Stimulated activated effector memory CD8-positive, alpha-beta T cell treated with anti-CD3 and anti-CD28 coated beads, Interleukin-12 subunit alpha, Interleukin-12 subunit beta, amount 100 ng/mL, for 72 hours (primary cell): Measurements from ENCODE around the gene CARD9.

Experiments used
- ATAC-seq: fragments of 150-1000 bp; cut with Tn5 transposase; 2 replicates; pipeline ENCODE4 v1.10.0; 2021
- DNase-seq, 2 donors: peaks; one replicate each; pipeline ENCODE4 v3.0.0; 2021 to 2022; ENCODE audit warnings: low spot score in 2 of 2
- H3K27ac Mint-ChIP-seq: one replicate; pipeline ENCODE4 v1.8.0; 2022; ENCODE audit warnings: mild to moderate bottlenecking, mixed read lengths
- H3K36me3 Mint-ChIP-seq: one replicate; pipeline ENCODE4 v1.8.0; 2022; ENCODE audit warnings: mild to moderate bottlenecking, mixed read lengths
- H3K4me1 Mint-ChIP-seq: one replicate; pipeline ENCODE4 v1.8.0; 2022; ENCODE audit warnings: mixed read lengths
- H3K4me3 Mint-ChIP-seq: one replicate; pipeline ENCODE4 v1.8.0; 2022; ENCODE audit warnings: mild to moderate bottlenecking, mixed read lengths
- H3K9me3 Mint-ChIP-seq: one replicate; pipeline ENCODE4 v1.8.0; 2022; ENCODE audit warnings: mixed read lengths

Gene CARD9

DNA sequence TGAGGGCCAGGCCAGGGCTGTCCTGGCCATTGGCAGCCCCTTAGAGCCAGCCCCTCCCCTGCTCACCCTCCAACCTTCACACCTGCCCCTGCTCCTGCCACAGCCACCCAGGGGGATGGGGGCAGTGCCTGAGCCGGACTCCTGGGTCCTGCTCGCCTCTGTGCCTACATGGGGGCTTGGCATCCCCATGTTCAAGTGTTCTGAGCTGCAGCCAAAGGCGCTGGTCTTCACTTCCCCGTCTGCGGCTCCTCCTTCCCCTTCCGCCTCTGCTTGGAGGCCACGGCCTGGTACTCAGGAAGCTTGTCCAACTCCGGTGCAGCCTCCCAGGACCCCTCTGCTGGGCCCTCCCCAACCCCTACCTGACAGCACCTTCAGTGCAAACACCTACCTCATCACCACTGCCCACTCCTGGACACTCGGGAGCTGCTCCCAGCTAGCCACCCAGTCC, 7.7 kb downstream of the CARD9 start:
- Mint-ChIP-seq H3K4me1 (peaks cover 9% of the 10 kb centered on the region), H3K36me3 (peaks cover 8% of the 10 kb centered on the region), H3K9me3 (no peaks in the 10 kb centered on the region), H3K4me3 (no peak overlapping the region), H3K27ac (peak overlapping the region; percentile 10)
- ATAC-seq (no peak), DNase-seq (no peak)

DNA sequence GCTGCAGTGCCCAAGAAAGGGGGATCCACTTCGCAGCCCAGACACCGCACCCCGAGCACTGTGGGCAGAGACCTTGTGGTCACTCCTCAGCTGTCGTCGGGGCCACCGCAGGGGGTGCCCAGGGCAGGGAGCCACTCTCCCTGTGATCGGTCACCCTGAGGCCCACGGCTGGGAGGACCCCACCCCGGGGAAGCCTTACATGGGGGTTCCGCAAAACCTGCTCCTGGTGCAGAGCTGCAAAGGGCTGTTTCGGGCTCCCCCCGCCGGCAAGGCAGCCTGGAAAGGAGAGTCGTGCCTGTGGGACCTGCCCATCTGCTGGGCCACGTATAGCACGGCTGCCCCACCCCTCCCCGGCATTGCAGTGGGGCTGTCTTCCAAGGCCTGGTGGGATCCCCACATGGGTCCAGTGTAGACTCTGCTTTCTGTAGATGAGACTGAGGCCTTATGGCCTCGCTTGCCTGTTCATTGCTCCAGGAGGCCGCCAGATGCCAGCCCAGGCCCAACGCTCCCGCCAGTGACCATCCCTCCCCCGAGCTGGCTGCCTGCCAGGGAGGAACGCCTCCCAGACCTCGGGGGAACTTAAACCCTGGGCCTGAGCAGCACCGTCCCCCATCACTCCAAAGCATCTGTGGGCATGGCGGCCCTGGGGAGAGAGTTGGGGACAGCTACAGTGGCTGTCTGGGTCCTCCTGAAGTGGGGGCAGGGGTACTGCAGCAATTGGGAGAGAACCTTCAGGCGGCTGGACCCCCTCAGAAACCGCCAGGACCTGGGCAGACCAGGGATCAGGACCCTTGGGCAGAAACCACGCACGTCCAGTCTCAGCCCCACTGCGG, 8.3 kb downstream of the CARD9 start:
- H3K4me3 Mint-ChIP-seq: peak overlapping the region; percentile 66
- no peak overlapping the region for H3K27ac Mint-ChIP-seq
- no peaks in the 10 kb centered on the region for H3K9me3 Mint-ChIP-seq
- ATAC-seq (no peak), DNase-seq (no peak)
- peaks cover 8% of the 10 kb centered on the region for H3K36me3 Mint-ChIP-seq
- peaks cover 9% of the 10 kb centered on the region for H3K4me1 Mint-ChIP-seq

DNA sequence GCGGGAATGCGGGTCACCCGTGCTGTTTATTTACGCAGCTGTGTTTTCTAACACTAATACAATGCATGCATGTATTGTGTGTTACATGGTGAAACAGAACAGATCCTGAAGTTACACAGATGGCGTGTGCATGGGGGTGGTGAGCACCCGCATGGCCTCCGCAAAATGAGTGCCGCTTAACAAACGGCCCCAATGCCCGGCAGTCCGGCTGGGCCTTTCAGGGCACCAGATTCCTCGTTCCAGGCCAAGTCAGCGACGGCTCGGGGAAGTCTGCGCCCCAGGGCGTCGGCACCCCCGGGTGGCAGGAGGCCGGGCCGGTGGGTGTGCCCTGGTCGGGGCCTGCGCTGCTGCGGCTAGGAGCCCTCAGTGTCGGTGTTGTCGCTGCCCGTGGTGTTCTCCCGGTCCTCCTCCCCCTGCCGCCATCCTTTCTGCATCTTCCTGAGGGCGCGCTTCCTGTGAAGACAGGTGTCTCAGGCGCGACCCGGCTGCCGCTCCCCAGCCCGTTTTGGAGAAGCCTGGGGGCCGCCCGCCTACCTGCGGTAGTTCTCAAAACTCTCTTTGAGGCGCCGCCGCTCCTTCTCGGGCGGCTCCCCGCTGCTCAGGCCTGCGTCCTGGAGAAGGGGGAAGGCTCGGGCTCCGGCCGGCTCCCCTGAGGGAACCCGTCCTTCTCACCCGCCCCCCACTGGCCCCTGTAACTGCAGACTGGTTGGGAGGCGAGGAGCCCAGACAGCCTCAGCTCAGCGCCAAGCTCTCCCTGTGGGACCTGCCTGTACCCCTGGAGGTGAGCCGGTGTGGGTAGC, 9.3 kb downstream of the CARD9 start:
- Mint-ChIP-seq H3K27ac (no peak overlapping the region), H3K9me3 (no peaks in the 10 kb centered on the region), H3K36me3 (peaks cover 8% of the 10 kb centered on the region), H3K4me1 (peaks cover 9% of the 10 kb centered on the region), H3K4me3 (peak overlapping the region; percentile 66)
- ATAC-seq (no peak), DNase-seq (no peak)

GRCh38 chr9:136363106-136363948, 10.1 kb downstream of the CARD9 start, which contains the start of gene DNLZ:
Gene DNLZ, minus strand, starts transcription at chr9:136363744. Its CDS starts 30 bp downstream, at chr9:136363714.
- Mint-ChIP-seq H3K36me3 (peaks cover 11% of the 10 kb centered on the region), H3K27ac (peak within 1 kb of the TSS; percentile 81), H3K4me1 (peaks cover 9% of the 10 kb centered on the region), H3K9me3 (no peaks in the 10 kb centered on the region), H3K4me3 (peak within 1 kb of the TSS; percentile 66)
- peak; percentile 84 for ATAC-seq
- DNase-seq: peak; percentile 89 to 97

DNA sequence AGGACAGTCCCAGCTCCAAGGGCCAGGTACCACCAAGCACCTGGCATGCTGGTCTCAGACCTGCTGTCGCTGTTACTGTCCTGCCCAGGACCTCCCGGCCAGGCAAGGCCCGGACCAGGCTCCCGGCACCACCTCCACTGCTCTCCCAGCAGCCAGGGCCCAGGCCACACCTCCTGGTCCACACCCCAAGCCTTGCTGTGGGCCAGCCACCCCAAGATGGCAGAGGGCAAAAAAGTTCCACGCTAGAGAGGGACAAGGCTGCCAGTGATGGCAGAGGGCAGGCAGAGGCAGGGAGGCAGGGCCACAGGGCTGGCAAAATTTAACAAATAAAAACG, 11.1 kb downstream of the CARD9 start:
- peaks cover 14% of the 10 kb centered on the region for H3K36me3 Mint-ChIP-seq
- no peak for DNase-seq
- peaks cover 9% of the 10 kb centered on the region for H3K4me1 Mint-ChIP-seq
- no peaks in the 10 kb centered on the region for H3K9me3 Mint-ChIP-seq
- ATAC-seq: no peak
- H3K4me3 Mint-ChIP-seq: peak overlapping the region; percentile 66
- peak overlapping the region; percentile 81 for H3K27ac Mint-ChIP-seq

- H3K4me1 Mint-ChIP-seq: peaks cover 9% of the 10 kb centered on the region
- DNase-seq: no peak
- H3K36me3 Mint-ChIP-seq: peaks cover 14% of the 10 kb centered on the region
- no peak for ATAC-seq
- no peak overlapping the region for H3K4me3 Mint-ChIP-seq
- peak overlapping the region; percentile 81 for H3K27ac Mint-ChIP-seq
- no peaks in the 10 kb centered on the region for H3K9me3 Mint-ChIP-seq
These were observed 11.6 kb downstream of the CARD9 start for GRCh38 chr9:136361754-136362449.

- H3K36me3 Mint-ChIP-seq: peaks cover 14% of the 10 kb centered on the region
- peak overlapping the region; percentile 81 for H3K27ac Mint-ChIP-seq
- ATAC-seq: no peak
- no peaks in the 10 kb centered on the region for H3K9me3 Mint-ChIP-seq
- H3K4me3 Mint-ChIP-seq: no peak overlapping the region
- no peak for DNase-seq
- peaks cover 9% of the 10 kb centered on the region for H3K4me1 Mint-ChIP-seq
These were observed 12.3 kb downstream of the CARD9 start for GRCh38 chr9:136361047-136361753.

DNA sequence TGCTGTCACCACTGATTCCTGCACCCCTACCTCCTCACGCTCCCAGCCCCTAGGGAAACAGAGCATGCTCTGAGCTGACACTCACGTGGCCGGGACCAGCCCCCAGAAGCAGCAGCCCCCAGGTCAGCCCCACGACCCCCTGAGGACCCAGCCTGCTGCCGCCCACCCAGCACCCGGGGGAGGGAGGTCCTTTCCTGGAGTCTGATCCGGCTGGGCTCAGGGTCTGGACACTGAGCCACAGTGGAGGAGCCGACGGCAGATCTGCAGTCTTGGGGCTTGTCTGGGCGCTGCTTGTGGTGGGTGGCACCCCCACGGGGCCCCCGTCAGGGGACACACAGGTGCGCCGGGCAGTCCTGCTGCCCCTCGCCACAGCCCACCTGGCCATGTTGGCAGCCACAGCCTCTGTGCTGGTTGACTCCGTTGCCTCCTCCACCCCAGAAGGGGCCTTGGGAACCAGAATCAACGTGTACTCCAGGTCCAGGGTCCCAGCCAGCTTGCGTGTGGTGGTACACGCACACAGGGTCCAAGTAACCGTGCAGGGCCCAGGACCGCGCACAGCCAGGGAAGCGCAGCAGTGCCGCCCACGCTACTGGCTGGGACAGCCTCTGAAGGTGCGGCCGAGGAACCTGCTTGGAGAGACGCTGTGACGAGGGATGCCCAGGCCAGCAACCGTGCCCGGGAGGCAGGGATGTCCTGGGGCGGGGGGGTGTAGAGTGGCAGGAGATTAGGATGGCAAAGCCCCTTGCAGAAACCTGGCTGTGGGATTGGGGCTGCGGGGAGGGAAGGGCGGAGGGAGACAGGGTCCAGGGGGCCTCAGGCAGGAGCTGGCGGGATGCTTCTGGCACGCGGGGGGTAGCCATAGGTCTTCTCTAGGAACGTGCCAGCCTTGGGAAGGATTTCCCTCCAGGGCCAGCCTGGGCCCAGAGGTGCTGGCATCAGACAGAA, 13.4 kb downstream of the CARD9 start:
- Mint-ChIP-seq H3K9me3 (no peaks in the 10 kb centered on the region), H3K4me3 (no peak overlapping the region), H3K27ac (no peak overlapping the region), H3K36me3 (peaks cover 14% of the 10 kb centered on the region), H3K4me1 (peaks cover 9% of the 10 kb centered on the region)
- ATAC-seq (no peak), DNase-seq (no peak)

DNA sequence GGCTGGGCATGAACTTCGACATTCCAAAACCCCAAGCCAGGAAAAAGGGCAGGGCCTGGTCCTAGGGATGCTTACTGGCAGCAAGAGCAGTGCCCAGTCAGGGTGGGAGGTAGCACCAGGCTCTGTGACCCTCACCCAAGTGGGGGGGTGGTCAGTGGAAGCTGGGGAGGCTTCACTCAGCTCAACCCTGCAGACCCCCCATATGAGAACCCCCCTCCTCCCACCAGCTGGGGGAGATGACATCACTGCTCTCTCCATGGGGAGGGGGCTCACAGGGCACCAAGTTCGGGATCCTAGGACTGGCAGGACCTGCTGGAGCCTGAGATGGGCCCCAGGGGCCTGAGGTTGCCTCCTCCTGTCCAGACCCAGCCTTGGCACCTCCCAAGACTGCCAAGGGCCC, 14.6 kb downstream of the CARD9 start:
- ATAC-seq (no peak), DNase-seq (no peak)
- Mint-ChIP-seq H3K36me3 (peaks cover 20% of the 10 kb centered on the region), H3K9me3 (no peaks in the 10 kb centered on the region), H3K4me1 (peaks cover 9% of the 10 kb centered on the region), H3K4me3 (no peak overlapping the region), H3K27ac (no peak overlapping the region)

GRCh38 chr9:136358016-136358415, 15.5 kb downstream of the CARD9 start:
- Mint-ChIP-seq H3K9me3 (no peaks in the 10 kb centered on the region), H3K4me1 (peaks cover 9% of the 10 kb centered on the region), H3K4me3 (no peak overlapping the region), H3K36me3 (peaks cover 16% of the 10 kb centered on the region), H3K27ac (no peak overlapping the region)
- ATAC-seq: no peak
- DNase-seq: no peak

- ATAC-seq: no peak
- peaks cover 1% of the 10 kb centered on the region for H3K4me1 Mint-ChIP-seq
These were observed 16.2 kb downstream of the CARD9 start for GRCh38 chr9:136357202-136357725.

GRCh38 chr9:136355616-136356557, 17.6 kb downstream of the CARD9 start:
- Mint-ChIP-seq H3K36me3 (peaks cover 11% of the 10 kb centered on the region), H3K27ac (no peak overlapping the region), H3K4me1 (no peaks in the 10 kb centered on the region), H3K4me3 (no peak overlapping the region), H3K9me3 (no peaks in the 10 kb centered on the region)
- DNase-seq (no peak), ATAC-seq (no peak)

More at GRCh38 chr9:136357202-136357725, 16.2 kb downstream of the CARD9 start:
- Mint-ChIP-seq H3K27ac (no peak overlapping the region), H3K4me3 (no peak overlapping the region), H3K36me3 (peaks cover 11% of the 10 kb centered on the region), H3K9me3 (no peaks in the 10 kb centered on the region)
- DNase-seq: no peak
